GM18505 (cell line): ENCODE results near the gene SYT7.

Experiments
- ATAC-seq: cut with Tn5 transposase; IDR thresholded peaks from one replicate; pipeline ENCODE4 v1.9.1; 2021; ENCODE audit not compliant: unreplicated experiment
- POLR2A ChIP-seq: IDR thresholded peaks from 4 replicates; pipeline ENCODE4 v1.6.1; 2011; ENCODE audit warnings: borderline replicate concordance; ENCODE audit not compliant: insufficient read depth, insufficient read length; ENCODE audit errors: extremely low read depth

SYT7 gene

GRCh38 chr11:61581931-61582330, 1.1 kb upstream of the SYT7 start:
- no peak for TF ChIP-seq POLR2A
- no peak for ATAC-seq

GRCh38 chr11:61580271-61580888, 496 bp downstream of the SYT7 start:
- ATAC-seq, result no peak
- no peak for TF ChIP-seq POLR2A

- ATAC-seq, result no peak
- no peak for TF ChIP-seq POLR2A
These were observed 1.1 kb downstream of the SYT7 start for GRCh38 chr11:61579676-61580270.

GRCh38 chr11:61578819-61579675, 1.8 kb downstream of the SYT7 start:
- TF ChIP-seq POLR2A, result no peak
- no peak for ATAC-seq

- TF ChIP-seq POLR2A, result no peak
- no peak for ATAC-seq
These were observed 3.3 kb downstream of the SYT7 start for GRCh38 chr11:61577383-61578118.

- no peak for TF ChIP-seq POLR2A
- ATAC-seq, result no peak
These were observed 4.7 kb downstream of the SYT7 start for GRCh38 chr11:61575886-61576861.

GRCh38 chr11:61574611-61575010, 6.3 kb downstream of the SYT7 start:
- no peak for TF ChIP-seq POLR2A
- ATAC-seq, result no peak

- TF ChIP-seq POLR2A, result no peak
- no peak for ATAC-seq
These were observed 8.0 kb downstream of the SYT7 start for GRCh38 chr11:61572913-61573312.

GRCh38 chr11:61571869-61572268, 9.0 kb downstream of the SYT7 start:
- ATAC-seq, result no peak
- TF ChIP-seq POLR2A, result no peak

- ATAC-seq, result no peak
- no peak for TF ChIP-seq POLR2A
These were observed 9.5 kb downstream of the SYT7 start for GRCh38 chr11:61571337-61571736.

- no peak for ATAC-seq
- TF ChIP-seq POLR2A, result no peak
These were observed 11.2 kb downstream of the SYT7 start for GRCh38 chr11:61569701-61570100.

GRCh38 chr11:61569018-61569417, 11.9 kb downstream of the SYT7 start:
- no peak for ATAC-seq

More at GRCh38 chr11:61569018-61569417, 11.9 kb downstream of the SYT7 start:
- no peak for TF ChIP-seq POLR2A
